CD14-positive monocyte (primary cell): Measurements from ENCODE around the gene COL4A5. TPM values are rescaled to one million over a fixed set of nuclear protein-coding genes. Genes with fewer than 3 reads are reported as not detected.

ENCODE experiments used
- DNase-seq, 3 donors: peaks; one replicate each; pipeline ENCODE4 v3.0.0-alpha.2; 2011 to 2022
- H2AFZ ChIP-seq: 2 replicates; pipeline ENCODE4 v1.6.0; 2012; ENCODE audit warnings: mild to moderate bottlenecking, low read depth, low read length, inconsistent platforms; ENCODE audit not compliant: insufficient read depth, poor library complexity, severe bottlenecking
- H3K27ac ChIP-seq, 2 donors: 1 replicate in 1 of 2; 2 replicates in 1 of 2; pipeline ENCODE4 v1.5.1; 2012 to 2013; ENCODE audit warnings: low read length in 2 of 2, control low read depth in 1 of 2, inconsistent platforms in 1 of 2, low read depth in 1 of 2, mild to moderate bottlenecking in 1 of 2
- H3K27me3 ChIP-seq, 2 donors: one replicate each; pipeline versions ENCODE4 v1.6.0 to v1.6.1; 2011 to 2013; ENCODE audit warnings: low read length in 2 of 2; ENCODE audit not compliant: control insufficient read depth in 2 of 2, insufficient read depth in 2 of 2
- H3K36me3 ChIP-seq, 2 donors: replicated peaks in 1 of 2; 1 replicate in 1 of 2; 2 replicates in 1 of 2; pipeline versions ENCODE4 v1.5.1 to v1.6.1; 2012 to 2013; ENCODE audit warnings: low read length in 2 of 2, control low read depth in 1 of 2, inconsistent platforms in 1 of 2, mild to moderate bottlenecking in 1 of 2; ENCODE audit not compliant: insufficient read depth in 2 of 2, control insufficient read depth in 1 of 2
- H3K4me1 ChIP-seq, 2 donors: 1 replicate in 1 of 2; 2 replicates in 1 of 2; pipeline versions ENCODE4 v1.5.1 to v1.6.1; 2012 to 2013; ENCODE audit warnings: low read length in 2 of 2, control low read depth in 1 of 2, inconsistent platforms in 1 of 2, mild to moderate bottlenecking in 1 of 2, moderate library complexity in 1 of 2; ENCODE audit not compliant: insufficient read depth in 2 of 2, control insufficient read depth in 1 of 2
- H3K4me2 ChIP-seq: replicated peaks from 2 replicates; pipeline ENCODE3; 2012; ENCODE audit warnings: low read length, moderate library complexity, mild to moderate bottlenecking; ENCODE audit not compliant: poor library complexity, severe bottlenecking; ENCODE audit errors: extremely low read depth
- H3K4me3 ChIP-seq, 3 experiments: fragments of 200-600 bp in 1 of 3; sonication (generic) in 1 of 3; replicated peaks in 1 of 3; 1 replicate in 2 of 3; 2 replicates in 1 of 3; pipeline ENCODE4 v1.5.1; 2011 to 2013; ENCODE audit warnings: low read length in 3 of 3, mild to moderate bottlenecking in 3 of 3, control low read depth in 2 of 3, low read depth in 2 of 3, inconsistent platforms in 1 of 3, moderate library complexity in 1 of 3
- H3K79me2 ChIP-seq: 2 replicates; pipeline ENCODE4 v1.6.0; 2012; ENCODE audit warnings: mild to moderate bottlenecking, control low read depth, inconsistent platforms, low read length, moderate library complexity; ENCODE audit not compliant: insufficient read depth
- H3K9ac ChIP-seq: 2 replicates; pipeline ENCODE4 v1.6.0; 2017; ENCODE audit warnings: low read length, mild to moderate bottlenecking; ENCODE audit not compliant: insufficient read depth, poor library complexity, severe bottlenecking
- H3K9me3 ChIP-seq, 2 donors: replicated peaks in 1 of 2; 1 replicate in 1 of 2; 2 replicates in 1 of 2; pipeline versions ENCODE4 v1.5.1 to v1.6.1; 2012 to 2013; ENCODE audit warnings: low read length in 2 of 2, control low read depth in 1 of 2; ENCODE audit not compliant: control insufficient read depth in 1 of 2, insufficient read depth in 1 of 2
- H4K20me1 ChIP-seq: 2 replicates; pipeline ENCODE4 v1.6.0; 2012; ENCODE audit warnings: mild to moderate bottlenecking, low read length, control low read depth, moderate library complexity; ENCODE audit not compliant: insufficient read depth
- H3K27ac Mint-ChIP-seq, 7 donors: one replicate each; pipeline ENCODE4 v1.8.0; 2020; ENCODE audit warnings: mild to moderate bottlenecking in 7 of 7, mixed read lengths in 7 of 7, moderate library complexity in 6 of 7, inconsistent platforms in 2 of 7
- H3K27me3 Mint-ChIP-seq, 3 donors: one replicate each; pipeline ENCODE4 v1.8.0; 2021 to 2022; ENCODE audit warnings: low read depth in 3 of 3, mild to moderate bottlenecking in 3 of 3, mixed read lengths in 3 of 3, moderate library complexity in 3 of 3, inconsistent platforms in 1 of 3
- H3K36me3 Mint-ChIP-seq, 2 donors: one replicate each; pipeline ENCODE4 v1.8.0; 2020; ENCODE audit warnings: mixed read lengths in 2 of 2, inconsistent platforms in 1 of 2, mild to moderate bottlenecking in 1 of 2
- H3K4me1 Mint-ChIP-seq: one replicate; pipeline ENCODE4 v1.8.0; 2020; ENCODE audit warnings: mild to moderate bottlenecking, mixed read lengths
- H3K4me3 Mint-ChIP-seq, 2 donors: one replicate each; pipeline ENCODE4 v1.8.0; 2020; ENCODE audit warnings: mild to moderate bottlenecking in 2 of 2, mixed read lengths in 2 of 2, moderate library complexity in 1 of 2
- H3K9me3 Mint-ChIP-seq, 7 donors: one replicate each; pipeline ENCODE4 v1.8.0; 2020 to 2022; ENCODE audit warnings: mixed read lengths in 7 of 7, mild to moderate bottlenecking in 6 of 7, moderate library complexity in 6 of 7, inconsistent platforms in 2 of 7
- WGBS: methylation state at CpG from one replicate; pipeline ENCODE4 v1.1.5; 2013; ENCODE audit warnings: missing lambda C conversion rate; ENCODE audit not compliant: insufficient coverage; 5-methylcytosine and 5-hydroxymethylcytosine counted together
- intact Hi-C, 2 donors: fragments of 100-400 bp; cut with micrococcal nuclease; formaldehyde crosslinking; loops; one replicate each; pipeline versions ENCODE4 v1.15.0 to v1.15.1; 2023
- polyA plus RNA-seq, 3 donors: library from polyadenylated mRNA; depleted of rRNA in 1 of 3; unstranded in 2 of 3; stranded (reverse) in 1 of 3; fragments of 300-500 nt in 2 of 3; fragments of >200 nt in 1 of 3; fragmentation: Illumina TruSeq in 2 of 3; gene quantifications; 1 replicate in 2 of 3; 2 replicates in 1 of 3; pipeline ENCODE4 v1.2.3, GENCODE V29; 2012 to 2021
- TF ChIP-seq, protein P1 (sequence below): fragments of 200-600 bp; IDR thresholded peaks from one replicate; pipeline ENCODE4 v1.8.0; 2022; ENCODE audit warnings: antibody characterized with exemption, mild to moderate bottlenecking

COL4A5 gene
- polyA plus RNA-seq, 3 donors, result not detected

- no peak overlapping the region for H3K4me2 ChIP-seq
- intact Hi-C loops, result no loop called here
- no peak for DNase-seq
- WGBS, result 3% methylated on average over 26 of the region's 36 CpGs
- H3K27ac Mint-ChIP-seq, result no peak overlapping the region
- H3K79me2 ChIP-seq, result no peaks in the 10 kb centered on the region
- no peak overlapping the region for H2AFZ ChIP-seq
- no peak overlapping the region for H3K9ac ChIP-seq
- TF ChIP-seq, protein P1, sequence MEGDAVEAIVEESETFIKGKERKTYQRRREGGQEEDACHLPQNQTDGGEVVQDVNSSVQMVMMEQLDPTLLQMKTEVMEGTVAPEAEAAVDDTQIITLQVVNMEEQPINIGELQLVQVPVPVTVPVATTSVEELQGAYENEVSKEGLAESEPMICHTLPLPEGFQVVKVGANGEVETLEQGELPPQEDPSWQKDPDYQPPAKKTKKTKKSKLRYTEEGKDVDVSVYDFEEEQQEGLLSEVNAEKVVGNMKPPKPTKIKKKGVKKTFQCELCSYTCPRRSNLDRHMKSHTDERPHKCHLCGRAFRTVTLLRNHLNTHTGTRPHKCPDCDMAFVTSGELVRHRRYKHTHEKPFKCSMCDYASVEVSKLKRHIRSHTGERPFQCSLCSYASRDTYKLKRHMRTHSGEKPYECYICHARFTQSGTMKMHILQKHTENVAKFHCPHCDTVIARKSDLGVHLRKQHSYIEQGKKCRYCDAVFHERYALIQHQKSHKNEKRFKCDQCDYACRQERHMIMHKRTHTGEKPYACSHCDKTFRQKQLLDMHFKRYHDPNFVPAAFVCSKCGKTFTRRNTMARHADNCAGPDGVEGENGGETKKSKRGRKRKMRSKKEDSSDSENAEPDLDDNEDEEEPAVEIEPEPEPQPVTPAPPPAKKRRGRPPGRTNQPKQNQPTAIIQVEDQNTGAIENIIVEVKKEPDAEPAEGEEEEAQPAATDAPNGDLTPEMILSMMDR, result no peak
- H3K4me1 Mint-ChIP-seq, result peaks cover 1% of the 10 kb centered on the region
- no peaks in the 10 kb centered on the region for H3K4me1 ChIP-seq
- H3K36me3 Mint-ChIP-seq, result no peaks in the 10 kb centered on the region
- H3K27me3 ChIP-seq, result peaks cover 17 to 80% of the 10 kb centered on the region in 2 donors
- H3K27ac ChIP-seq, result no peak overlapping the region
- no peaks in the 10 kb centered on the region for H4K20me1 ChIP-seq
- peaks cover 0 to 12% of the 10 kb centered on the region in 2 donors for H3K9me3 ChIP-seq
- peak overlapping the region in 1 of 2 donors; percentile 59 for H3K4me3 Mint-ChIP-seq
- no peaks in the 10 kb centered on the region for H3K36me3 ChIP-seq
- H3K27me3 Mint-ChIP-seq, result peaks cover 63 to 82% (median 80%) of the 10 kb centered on the region in 3 donors
- H3K9me3 Mint-ChIP-seq, result peaks cover 0 to 41% (median 14%) of the 10 kb centered on the region in 7 donors
- H3K4me3 ChIP-seq, result no peak overlapping the region
Measured at GRCh38 chrX:108735091-108735678, 295.5 kb downstream of the COL4A5 start.

DNA sequence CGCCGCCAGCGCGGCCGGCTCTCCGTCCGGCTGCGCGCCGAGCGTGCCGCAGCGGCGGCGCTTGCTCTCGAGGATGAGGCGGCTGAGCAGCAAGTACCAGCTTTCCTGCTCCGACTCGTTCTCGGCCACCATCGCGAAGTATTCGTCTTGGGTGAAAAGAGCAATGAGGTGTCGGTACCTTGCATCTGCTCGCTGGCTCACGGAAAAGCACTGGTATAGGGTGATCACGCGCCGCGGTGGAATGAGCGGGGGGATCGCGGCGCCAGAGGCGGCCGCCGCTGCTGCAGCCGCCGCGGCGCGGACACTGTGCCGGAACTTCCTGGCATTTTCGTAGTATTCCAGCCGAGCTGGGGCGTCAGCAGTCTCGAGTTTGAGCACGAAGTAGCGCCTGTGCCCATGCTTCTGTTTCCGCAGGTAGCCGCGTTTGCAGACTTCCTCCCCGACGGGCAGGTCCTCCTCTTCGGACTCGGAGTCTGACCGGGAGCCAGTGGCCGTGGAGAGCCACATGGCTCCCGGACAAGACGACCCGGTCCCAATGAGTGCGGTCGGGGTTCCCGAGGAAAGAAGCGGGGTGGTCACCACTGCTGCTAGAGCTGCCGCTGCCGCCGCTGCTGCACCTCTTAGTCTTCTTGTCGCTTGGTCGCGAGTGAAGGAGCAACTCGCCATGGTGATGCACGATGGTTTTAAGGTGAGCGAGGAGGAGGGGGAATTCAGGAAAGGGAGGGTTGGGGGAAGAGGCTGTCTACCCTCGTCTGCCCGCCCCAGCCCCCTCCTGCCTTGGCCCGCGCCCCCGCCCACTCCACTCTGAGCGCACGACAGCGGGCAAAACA lies 296.3 kb downstream of the COL4A5 start:
- intact Hi-C loops, result no loop called here
- Histone ChIP-seq H3K79me2 (no peaks in the 10 kb centered on the region), H3K4me2 (peak overlapping the region; percentile 27), H3K27me3 (peaks cover 16 to 77% of the 10 kb centered on the region in 2 donors), H3K4me1 (no peaks in the 10 kb centered on the region), H3K27ac (no peak overlapping the region), H3K9ac (no peak overlapping the region), H4K20me1 (no peaks in the 10 kb centered on the region), H3K9me3 (peaks cover 0 to 12% of the 10 kb centered on the region in 2 donors), H3K36me3 (no peaks in the 10 kb centered on the region), H3K4me3 (no peak overlapping the region), H2AFZ (no peak overlapping the region)
- no peaks in the 10 kb centered on the region for H3K36me3 Mint-ChIP-seq
- H3K4me1 Mint-ChIP-seq, result peaks cover 1% of the 10 kb centered on the region
- TF ChIP-seq, protein P1, result no peak
- H3K9me3 Mint-ChIP-seq, result peaks cover 0 to 41% (median 14%) of the 10 kb centered on the region in 7 donors
- DNase-seq, result no peak
- under 1% methylated on average over 62 of the region's 82 CpGs for WGBS
- peaks cover 61 to 77% (median 76%) of the 10 kb centered on the region in 3 donors for H3K27me3 Mint-ChIP-seq
- H3K4me3 Mint-ChIP-seq, result peak overlapping the region in 1 of 2 donors; percentile 73
- H3K27ac Mint-ChIP-seq, result no peak overlapping the region
